Nephron (organoid): ENCODE data around the gene DIMT1.
A peak's percentile ranks its signal among the peaks of the same experiment; 100 is the strongest.

Experiments used
- H3K27ac Mint-ChIP-seq, 3 experiments: 2 replicates each; pipeline ENCODE4 v1.8.0; 2020; ENCODE audit warnings: mixed read lengths in 3 of 3, mild to moderate bottlenecking in 2 of 3, moderate library complexity in 1 of 3
- H3K27me3 Mint-ChIP-seq: 2 replicates; pipeline ENCODE4 v1.8.0; 2021; ENCODE audit warnings: low read depth, mild to moderate bottlenecking, moderate library complexity, mixed read lengths
- H3K36me3 Mint-ChIP-seq: 2 replicates; pipeline ENCODE4 v1.8.0; 2020; ENCODE audit warnings: low read depth, mixed read lengths
- H3K4me1 Mint-ChIP-seq: 2 replicates; pipeline ENCODE4 v1.8.0; 2020; ENCODE audit warnings: mixed read lengths
- H3K4me3 Mint-ChIP-seq, 3 experiments: 2 replicates each; pipeline ENCODE4 v1.8.0; 2020; ENCODE audit warnings: mild to moderate bottlenecking in 3 of 3, mixed read lengths in 3 of 3, moderate library complexity in 2 of 3
- H3K9me3 Mint-ChIP-seq: 2 replicates; pipeline ENCODE4 v1.8.0; 2020; ENCODE audit warnings: mixed read lengths
- TF ChIP-seq, protein P1 (sequence below), 3 experiments: fragments of 200-600 bp; sonication (generic); IDR thresholded peaks; one replicate each; pipeline ENCODE4 v1.5.0; 2021; ENCODE audit warnings: antibody characterized with exemption in 3 of 3; ENCODE audit not compliant: unreplicated experiment in 3 of 3

The DIMT1 gene

DNA sequence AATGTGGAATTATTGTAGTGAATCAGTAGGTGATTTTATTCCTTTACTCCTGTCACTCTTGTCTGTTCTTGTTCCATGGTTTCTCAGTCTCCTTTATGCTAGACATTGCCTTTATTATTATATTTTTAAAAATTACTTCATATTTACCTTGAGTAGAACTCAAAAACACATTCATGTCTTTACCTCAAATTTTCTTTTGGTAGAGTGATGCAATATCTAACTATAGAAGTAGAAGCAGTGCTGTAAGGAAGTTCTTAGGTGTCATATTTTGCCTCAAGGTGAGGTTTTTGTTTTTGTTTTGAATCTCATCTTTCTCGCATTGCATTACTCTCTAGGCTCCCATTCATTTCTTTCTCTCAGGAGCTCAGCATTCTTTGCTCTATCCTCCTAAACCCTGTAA, 21.1 kb upstream of the DIMT1 start:
- Mint-ChIP-seq H3K36me3 (no peaks in the 10 kb centered on the region), H3K4me3 (no peak overlapping the region), H3K9me3 (no peaks in the 10 kb centered on the region), H3K27me3 (no peaks in the 10 kb centered on the region), H3K4me1 (no peaks in the 10 kb centered on the region), H3K27ac (no peak overlapping the region)
- TF ChIP-seq, protein P1, sequence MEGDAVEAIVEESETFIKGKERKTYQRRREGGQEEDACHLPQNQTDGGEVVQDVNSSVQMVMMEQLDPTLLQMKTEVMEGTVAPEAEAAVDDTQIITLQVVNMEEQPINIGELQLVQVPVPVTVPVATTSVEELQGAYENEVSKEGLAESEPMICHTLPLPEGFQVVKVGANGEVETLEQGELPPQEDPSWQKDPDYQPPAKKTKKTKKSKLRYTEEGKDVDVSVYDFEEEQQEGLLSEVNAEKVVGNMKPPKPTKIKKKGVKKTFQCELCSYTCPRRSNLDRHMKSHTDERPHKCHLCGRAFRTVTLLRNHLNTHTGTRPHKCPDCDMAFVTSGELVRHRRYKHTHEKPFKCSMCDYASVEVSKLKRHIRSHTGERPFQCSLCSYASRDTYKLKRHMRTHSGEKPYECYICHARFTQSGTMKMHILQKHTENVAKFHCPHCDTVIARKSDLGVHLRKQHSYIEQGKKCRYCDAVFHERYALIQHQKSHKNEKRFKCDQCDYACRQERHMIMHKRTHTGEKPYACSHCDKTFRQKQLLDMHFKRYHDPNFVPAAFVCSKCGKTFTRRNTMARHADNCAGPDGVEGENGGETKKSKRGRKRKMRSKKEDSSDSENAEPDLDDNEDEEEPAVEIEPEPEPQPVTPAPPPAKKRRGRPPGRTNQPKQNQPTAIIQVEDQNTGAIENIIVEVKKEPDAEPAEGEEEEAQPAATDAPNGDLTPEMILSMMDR (IDR thresholded peaks at IDR 0.05; ENCODE audit: unreplicated experiment in 3 of 3) = no peak

DNA sequence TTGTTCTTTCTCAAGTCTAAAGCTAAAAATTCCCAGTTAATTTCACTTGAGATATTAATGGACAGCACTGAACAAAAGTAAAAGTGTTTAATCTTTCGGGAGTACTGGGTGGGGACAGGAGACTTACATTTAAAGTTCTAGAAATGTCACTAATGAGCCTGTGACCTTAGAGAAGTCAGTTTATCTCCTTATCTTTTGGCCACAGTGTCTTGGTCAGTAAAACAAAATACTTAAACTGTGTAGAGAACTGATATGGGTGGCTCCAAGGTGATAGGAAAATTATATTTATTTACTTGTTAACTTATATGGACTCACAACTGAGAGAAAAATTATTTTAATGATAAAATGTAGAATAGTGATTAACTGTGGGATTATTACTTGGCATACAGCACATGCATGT, 17.7 kb upstream of the DIMT1 start:
- no peak overlapping the region for H3K27ac Mint-ChIP-seq
- TF ChIP-seq, protein P1 (IDR thresholded peaks at IDR 0.05; ENCODE audit: unreplicated experiment in 3 of 3) = no peak
- H3K27me3 Mint-ChIP-seq = no peaks in the 10 kb centered on the region
- H3K36me3 Mint-ChIP-seq = no peaks in the 10 kb centered on the region
- H3K9me3 Mint-ChIP-seq = no peaks in the 10 kb centered on the region
- no peak overlapping the region for H3K4me3 Mint-ChIP-seq
- no peaks in the 10 kb centered on the region for H3K4me1 Mint-ChIP-seq

DNA sequence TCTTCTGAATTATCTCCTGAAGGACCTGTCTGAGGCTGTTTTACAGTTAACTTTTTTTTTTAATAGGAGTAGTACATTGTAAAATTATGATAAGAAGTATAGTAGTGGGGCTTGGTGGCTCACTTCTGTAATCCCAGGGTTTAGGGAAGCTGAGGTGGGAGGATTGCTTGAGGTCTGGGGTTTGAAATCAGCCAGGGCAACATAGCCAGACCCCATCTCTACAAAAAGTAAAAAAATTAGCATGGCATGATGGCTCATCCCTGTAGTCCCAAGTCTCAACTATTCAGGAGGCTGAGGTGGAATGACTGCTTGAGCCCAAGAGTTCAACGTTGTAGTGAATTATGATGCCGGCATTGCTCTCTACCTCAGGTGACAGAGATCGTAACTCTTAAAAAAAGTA, 15.9 kb upstream of the DIMT1 start:
- Mint-ChIP-seq H3K9me3 (no peaks in the 10 kb centered on the region), H3K36me3 (no peaks in the 10 kb centered on the region), H3K27ac (no peak overlapping the region), H3K4me3 (no peak overlapping the region), H3K4me1 (no peaks in the 10 kb centered on the region), H3K27me3 (no peaks in the 10 kb centered on the region)
- TF ChIP-seq, protein P1 (IDR thresholded peaks at IDR 0.05; ENCODE audit: unreplicated experiment in 3 of 3) = no peak

DNA sequence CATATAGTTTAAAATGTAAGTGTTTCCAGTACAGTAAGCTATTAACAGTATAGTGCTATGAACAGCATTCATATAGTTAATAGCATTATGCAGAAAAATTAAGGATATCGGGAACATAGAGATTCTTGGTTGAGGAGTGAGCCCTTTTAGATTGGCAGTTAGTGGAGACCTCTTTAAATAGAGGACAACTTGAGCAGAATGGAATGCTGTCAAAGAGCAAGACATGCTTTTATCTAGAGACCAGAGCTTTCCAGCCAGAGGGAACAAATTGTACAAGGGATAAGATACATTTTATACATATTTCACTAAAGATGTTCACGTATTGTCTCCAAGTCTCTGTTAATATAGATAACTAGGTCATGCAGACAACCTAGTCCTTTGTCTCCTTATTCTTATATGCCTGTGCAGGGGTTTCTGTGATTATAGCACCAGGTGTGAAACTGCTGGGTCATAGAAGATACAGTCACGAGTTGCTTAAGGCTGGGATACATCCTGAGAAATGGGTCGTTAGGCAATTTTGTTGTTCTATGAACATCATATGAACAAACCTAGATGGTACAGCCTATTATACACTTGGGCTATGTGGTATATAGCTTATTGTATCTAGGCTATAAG, 14.9 kb upstream of the DIMT1 start:
- TF ChIP-seq, protein P1 (IDR thresholded peaks at IDR 0.05; ENCODE audit: unreplicated experiment in 3 of 3) = no peak
- Mint-ChIP-seq H3K9me3 (no peaks in the 10 kb centered on the region), H3K4me3 (no peak overlapping the region), H3K4me1 (peaks cover 8% of the 10 kb centered on the region), H3K36me3 (no peaks in the 10 kb centered on the region), H3K27ac (no peak overlapping the region), H3K27me3 (no peaks in the 10 kb centered on the region)

DNA sequence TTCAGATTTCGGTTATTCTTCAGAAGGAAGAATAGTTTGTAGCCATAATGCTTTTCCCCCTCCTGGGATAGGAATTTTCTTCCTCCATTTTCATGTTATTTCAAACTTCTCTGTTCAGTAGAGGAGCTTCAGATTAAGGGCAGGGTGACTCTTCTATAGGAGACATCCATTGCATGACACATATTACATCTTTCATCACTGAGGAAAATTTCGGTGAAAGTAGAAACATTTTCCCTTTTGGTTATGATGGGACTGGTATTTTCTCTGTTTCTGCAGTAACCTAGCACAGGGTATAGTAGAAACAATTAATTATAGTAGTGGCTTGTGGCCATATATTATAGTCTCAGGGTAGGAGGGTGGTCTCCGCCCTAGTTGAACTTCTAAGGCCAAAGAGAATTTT, 10.0 kb upstream of the DIMT1 start:
- TF ChIP-seq, protein P1 (IDR thresholded peaks at IDR 0.05; ENCODE audit: unreplicated experiment in 3 of 3) = no peak
- no peaks in the 10 kb centered on the region for H3K9me3 Mint-ChIP-seq
- no peaks in the 10 kb centered on the region for H3K36me3 Mint-ChIP-seq
- peak overlapping the region; percentile 86 to 92 (median 88) for H3K4me3 Mint-ChIP-seq
- H3K27ac Mint-ChIP-seq = peak overlapping the region in 2 of 3 experiments; percentile 38 to 78
- peaks cover 17% of the 10 kb centered on the region for H3K4me1 Mint-ChIP-seq
- no peaks in the 10 kb centered on the region for H3K27me3 Mint-ChIP-seq
